ENCODE data around the gene LTBP3.

Gene LTBP3

DNA sequence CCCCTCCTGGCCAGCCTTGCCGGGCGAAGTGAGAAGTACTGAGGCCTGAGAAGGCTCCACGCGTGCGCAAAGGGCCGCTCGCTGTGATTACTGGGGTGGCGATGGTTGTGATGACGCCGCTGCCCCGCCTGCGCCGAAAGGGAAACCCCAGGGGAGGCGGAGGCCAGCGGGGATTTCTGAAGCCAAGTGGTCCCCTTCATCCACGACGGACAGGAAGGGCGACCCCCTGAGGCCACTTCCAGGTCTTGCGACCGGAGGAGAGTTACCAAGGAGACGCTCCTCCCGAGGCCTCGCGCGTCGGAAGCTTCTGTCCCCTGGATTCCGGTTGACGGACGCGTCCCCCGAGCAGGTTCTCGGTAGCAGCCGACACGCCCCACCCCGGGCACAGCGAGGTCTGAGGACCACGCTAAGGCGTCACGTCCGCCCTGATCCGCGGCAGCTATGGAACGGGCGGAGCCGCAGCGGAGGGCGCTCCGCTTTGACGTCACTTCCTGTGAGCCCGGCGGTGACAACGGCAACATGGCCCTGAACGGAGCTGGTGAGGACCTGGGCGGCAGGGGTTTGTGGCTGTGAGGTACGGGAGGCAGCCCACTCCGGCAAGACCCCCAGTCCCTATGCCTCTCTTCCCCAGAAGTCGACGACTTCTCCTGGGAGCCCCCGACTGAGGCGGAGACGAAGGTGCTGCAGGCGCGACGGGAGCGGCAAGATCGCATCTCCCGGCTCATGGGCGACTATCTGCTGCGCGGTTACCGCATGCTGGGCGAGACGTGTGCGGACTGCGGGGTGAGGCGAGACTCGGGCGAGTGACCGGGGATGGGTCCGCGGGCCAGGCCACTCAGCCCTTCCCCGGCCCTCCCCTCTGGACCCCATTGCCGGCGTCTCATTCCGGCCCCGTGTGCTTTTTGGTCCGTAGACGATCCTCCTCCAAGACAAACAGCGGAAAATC is 12.1 kb upstream of the LTBP3 start, which contains the start of gene ZNRD2 (continued):
- TF ChIP-seq GLI4 (tag by site-specific recombination; IDR thresholded peaks at IDR 0.05) (no peak), ZNF610 (tag by site-specific recombination; IDR thresholded peaks at IDR 0.05; ENCODE audit: borderline replicate concordance) (0 out of 2 replicates have a peak, but pooled peaks have one; percentile 82), ZNF561 (tag by site-specific recombination; IDR thresholded peaks at IDR 0.05; ENCODE audit: borderline replicate concordance) (peak; percentile 69; the same call in 1 of the 2 replicates), OVOL3 (tag by site-specific recombination; IDR thresholded peaks at IDR 0.05) (no peak)
- TF ChIP-seq, protein P1, sequence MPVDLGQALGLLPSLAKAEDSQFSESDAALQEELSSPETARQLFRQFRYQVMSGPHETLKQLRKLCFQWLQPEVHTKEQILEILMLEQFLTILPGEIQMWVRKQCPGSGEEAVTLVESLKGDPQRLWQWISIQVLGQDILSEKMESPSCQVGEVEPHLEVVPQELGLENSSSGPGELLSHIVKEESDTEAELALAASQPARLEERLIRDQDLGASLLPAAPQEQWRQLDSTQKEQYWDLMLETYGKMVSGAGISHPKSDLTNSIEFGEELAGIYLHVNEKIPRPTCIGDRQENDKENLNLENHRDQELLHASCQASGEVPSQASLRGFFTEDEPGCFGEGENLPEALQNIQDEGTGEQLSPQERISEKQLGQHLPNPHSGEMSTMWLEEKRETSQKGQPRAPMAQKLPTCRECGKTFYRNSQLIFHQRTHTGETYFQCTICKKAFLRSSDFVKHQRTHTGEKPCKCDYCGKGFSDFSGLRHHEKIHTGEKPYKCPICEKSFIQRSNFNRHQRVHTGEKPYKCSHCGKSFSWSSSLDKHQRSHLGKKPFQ (tag by site-specific recombination; IDR thresholded peaks at IDR 0.05): no peak

DNA sequence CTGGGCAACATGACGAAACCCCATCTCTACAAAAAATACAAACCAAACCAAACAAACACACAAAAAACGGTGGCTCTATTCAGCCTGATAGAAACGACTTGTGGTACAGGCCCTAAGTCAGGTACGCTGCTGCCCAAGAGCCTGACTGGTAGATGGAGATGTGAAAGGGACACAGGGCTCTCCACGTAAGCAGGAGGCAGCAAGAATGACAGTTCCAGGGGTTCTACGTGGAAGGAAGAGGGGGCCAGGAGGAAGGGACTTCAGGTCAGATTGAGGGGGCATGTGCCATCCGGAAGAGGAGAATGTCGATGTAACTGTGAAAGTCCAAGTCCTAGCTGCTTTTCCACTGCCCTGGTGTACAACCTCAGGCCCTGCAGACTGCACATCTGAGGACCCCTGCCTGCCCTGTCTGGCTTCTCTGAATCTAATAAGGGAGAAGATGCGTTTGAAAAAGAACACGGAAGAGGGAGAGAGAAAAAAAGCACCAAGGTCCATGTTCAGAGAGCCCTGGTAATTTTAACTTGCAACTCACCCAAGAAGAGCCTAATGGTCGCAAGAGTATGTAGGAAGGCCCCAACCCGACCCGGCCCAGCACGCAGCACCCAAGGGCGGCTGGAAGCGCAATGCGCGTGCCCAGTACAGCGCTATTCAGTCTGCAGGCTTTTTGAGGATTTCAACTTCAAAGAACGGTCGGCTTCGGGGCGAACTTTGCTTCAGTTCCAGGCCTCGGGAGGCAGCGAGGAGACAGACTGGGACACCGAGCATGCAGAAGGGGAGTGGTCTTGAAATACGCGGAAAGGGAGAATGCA is 11.2 kb upstream of the LTBP3 start:
- ChIA-PET CTCF (interaction anchor here (0.6 to 5.6 kb wide), 6 partner anchors 13 to 343 kb away, joined by 3 to 133 read pairs (median 4); no protein-coding TSS in a partner anchor), POLR2A (interaction anchor here (1.1 to 4.2 kb wide), 12 partner anchors 9 to 290 kb away, joined by 3 to 41 read pairs (median 8); partner anchors contain the start of genes CFL1, LTBP3, MALAT1 and MAP3K11)
- H3K4me1 ChIP-seq (ENCODE audit: control insufficient read depth, insufficient read depth, low read length): peaks cover 16% of the 10 kb centered on the region; the same call in 1 of the 2 replicates

More for the DNA sequence above, 11.2 kb upstream of the LTBP3 start:
- peaks cover 0 to 17% of the 10 kb centered on the region in 2 experiments; a peak in 1 of 3 replicates for H3K36me3 ChIP-seq (ENCODE audit: control insufficient read depth in 2 of 2, insufficient read depth in 1 of 2, low read length in 2 of 2)
- no peaks in the 10 kb centered on the region for H3K9me3 ChIP-seq (ENCODE audit: control insufficient read depth, insufficient read depth, low read depth, low read length)
- TF ChIP-seq, protein P2, sequence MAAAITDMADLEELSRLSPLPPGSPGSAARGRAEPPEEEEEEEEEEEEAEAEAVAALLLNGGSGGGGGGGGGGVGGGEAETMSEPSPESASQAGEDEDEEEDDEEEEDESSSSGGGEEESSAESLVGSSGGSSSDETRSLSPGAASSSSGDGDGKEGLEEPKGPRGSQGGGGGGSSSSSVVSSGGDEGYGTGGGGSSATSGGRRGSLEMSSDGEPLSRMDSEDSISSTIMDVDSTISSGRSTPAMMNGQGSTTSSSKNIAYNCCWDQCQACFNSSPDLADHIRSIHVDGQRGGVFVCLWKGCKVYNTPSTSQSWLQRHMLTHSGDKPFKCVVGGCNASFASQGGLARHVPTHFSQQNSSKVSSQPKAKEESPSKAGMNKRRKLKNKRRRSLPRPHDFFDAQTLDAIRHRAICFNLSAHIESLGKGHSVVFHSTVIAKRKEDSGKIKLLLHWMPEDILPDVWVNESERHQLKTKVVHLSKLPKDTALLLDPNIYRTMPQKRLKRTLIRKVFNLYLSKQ (tag by site-specific recombination; IDR thresholded peaks at IDR 0.05; ENCODE audit: borderline replicate concordance): no peak
- TF ChIP-seq ZNF785 (tag by site-specific recombination; IDR thresholded peaks at IDR 0.05): no peak
- no peak for TF ChIP-seq KLF9 (tag by site-specific recombination; IDR thresholded peaks at IDR 0.05; ENCODE audit: low read depth)
- 0 out of 2 replicates have a peak, but pooled peaks have one; percentile 8 for TF ChIP-seq ZNF600 (tag by site-specific recombination; IDR thresholded peaks at IDR 0.05)
- TF ChIP-seq ZNF2 (tag by site-specific recombination; IDR thresholded peaks at IDR 0.05): no peak
- TF ChIP-seq, protein P3, sequence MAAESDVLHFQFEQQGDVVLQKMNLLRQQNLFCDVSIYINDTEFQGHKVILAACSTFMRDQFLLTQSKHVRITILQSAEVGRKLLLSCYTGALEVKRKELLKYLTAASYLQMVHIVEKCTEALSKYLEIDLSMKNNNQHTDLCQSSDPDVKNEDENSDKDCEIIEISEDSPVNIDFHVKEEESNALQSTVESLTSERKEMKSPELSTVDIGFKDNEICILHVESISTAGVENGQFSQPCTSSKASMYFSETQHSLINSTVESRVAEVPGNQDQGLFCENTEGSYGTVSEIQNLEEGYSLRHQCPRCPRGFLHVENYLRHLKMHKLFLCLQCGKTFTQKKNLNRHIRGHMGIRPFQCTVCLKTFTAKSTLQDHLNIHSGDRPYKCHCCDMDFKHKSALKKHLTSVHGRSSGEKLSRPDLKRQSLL (tag by site-specific recombination; IDR thresholded peaks at IDR 0.05): no peak
- no peak for TF ChIP-seq ZNF37A (tag by site-specific recombination; IDR thresholded peaks at IDR 0.05)
- TF ChIP-seq, protein P4, sequence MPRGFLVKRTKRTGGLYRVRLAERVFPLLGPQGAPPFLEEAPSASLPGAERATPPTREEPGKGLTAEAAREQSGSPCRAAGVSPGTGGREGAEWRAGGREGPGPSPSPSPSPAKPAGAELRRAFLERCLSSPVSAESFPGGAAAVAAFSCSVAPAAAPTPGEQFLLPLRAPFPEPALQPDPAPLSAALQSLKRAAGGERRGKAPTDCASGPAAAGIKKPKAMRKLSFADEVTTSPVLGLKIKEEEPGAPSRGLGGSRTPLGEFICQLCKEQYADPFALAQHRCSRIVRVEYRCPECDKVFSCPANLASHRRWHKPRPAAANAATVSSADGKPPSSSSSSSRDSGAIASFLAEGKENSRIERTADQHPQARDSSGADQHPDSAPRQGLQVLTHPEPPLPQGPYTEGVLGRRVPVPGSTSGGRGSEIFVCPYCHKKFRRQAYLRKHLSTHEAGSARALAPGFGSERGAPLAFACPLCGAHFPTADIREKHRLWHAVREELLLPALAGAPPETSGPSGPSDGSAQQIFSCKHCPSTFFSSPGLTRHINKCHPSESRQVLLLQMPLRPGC (tag by site-specific recombination; IDR thresholded peaks at IDR 0.05): 0 out of 2 replicates have a peak, but pooled peaks have one; percentile 5
- peak overlapping the region; percentile 74 for H3K4me3 ChIP-seq (ENCODE audit: low read depth, low read length)
- H3K27ac ChIP-seq (ENCODE audit: extremely low read depth, low read depth, low read length): peak overlapping the region; percentile 93

All from HEK293 (cell line).